Fibroblast of villous mesenchyme (primary cell): ENCODE measurements around the gene PTPRN2. TPM values are rescaled to one million over a fixed set of nuclear protein-coding genes. Genes with fewer than 3 reads are reported as not detected.

Source experiments
- DNase-seq: peaks from one replicate; pipeline ENCODE4 v3.0.0-alpha.2; 2010; ENCODE audit warnings: low read depth
- H3K4me3 ChIP-seq: 2 replicates; pipeline ENCODE4 v1.5.1; 2011; ENCODE audit warnings: low read depth, mild to moderate bottlenecking, low read length
- total RNA-seq: library from RNA; depleted of rRNA; stranded (reverse); fragments of >200 nt; gene quantifications from 2 replicates; pipeline ENCODE4 v1.2.3, GENCODE V29; 2012
- TF ChIP-seq, protein P1 (sequence below): IDR thresholded peaks from 2 replicates; pipeline ENCODE4 v1.5.1; 2012; ENCODE audit warnings: low read depth, mild to moderate bottlenecking, low read length; ENCODE audit not compliant: insufficient read depth

PTPRN2 gene
- total RNA-seq, 1 donor: not detected

DNA sequence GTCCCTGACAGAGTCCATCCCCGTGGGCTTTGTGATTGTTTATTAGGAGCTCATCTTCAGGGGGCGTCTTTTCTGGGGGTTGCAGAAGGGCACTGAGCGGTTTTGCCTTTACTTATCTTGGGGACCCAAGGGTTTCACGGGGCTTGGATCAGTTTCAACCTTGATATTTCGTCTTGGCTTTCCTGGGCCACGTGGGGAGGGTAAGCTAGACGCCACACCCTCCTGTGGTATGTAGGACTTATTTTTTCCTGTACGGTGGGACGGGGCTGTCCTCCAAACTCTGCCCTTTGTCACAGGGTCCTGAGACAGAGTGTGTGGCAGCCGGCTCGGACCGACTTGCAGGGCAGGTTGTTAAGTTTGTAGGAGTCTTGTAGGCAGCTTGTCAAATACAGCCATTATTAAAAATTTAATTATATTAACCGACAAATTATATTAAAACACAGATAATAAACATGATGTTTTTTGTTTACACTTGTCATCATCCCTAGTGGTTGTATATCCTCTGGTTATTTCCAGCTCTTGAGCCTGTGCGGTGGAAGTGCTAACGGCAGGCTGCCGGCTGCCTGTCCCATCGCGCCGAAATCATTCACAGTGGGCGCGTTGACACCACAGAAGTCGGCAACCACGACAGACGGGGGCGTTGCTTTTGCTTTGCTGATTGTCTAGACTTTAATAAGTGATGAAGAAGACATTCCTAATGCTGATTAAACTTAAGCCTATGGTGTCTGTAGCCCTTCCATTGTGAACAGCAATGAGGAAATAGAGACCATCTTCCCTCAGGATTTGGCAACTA is 1057.7 kb downstream of the PTPRN2 start:
- TF ChIP-seq, protein P1, sequence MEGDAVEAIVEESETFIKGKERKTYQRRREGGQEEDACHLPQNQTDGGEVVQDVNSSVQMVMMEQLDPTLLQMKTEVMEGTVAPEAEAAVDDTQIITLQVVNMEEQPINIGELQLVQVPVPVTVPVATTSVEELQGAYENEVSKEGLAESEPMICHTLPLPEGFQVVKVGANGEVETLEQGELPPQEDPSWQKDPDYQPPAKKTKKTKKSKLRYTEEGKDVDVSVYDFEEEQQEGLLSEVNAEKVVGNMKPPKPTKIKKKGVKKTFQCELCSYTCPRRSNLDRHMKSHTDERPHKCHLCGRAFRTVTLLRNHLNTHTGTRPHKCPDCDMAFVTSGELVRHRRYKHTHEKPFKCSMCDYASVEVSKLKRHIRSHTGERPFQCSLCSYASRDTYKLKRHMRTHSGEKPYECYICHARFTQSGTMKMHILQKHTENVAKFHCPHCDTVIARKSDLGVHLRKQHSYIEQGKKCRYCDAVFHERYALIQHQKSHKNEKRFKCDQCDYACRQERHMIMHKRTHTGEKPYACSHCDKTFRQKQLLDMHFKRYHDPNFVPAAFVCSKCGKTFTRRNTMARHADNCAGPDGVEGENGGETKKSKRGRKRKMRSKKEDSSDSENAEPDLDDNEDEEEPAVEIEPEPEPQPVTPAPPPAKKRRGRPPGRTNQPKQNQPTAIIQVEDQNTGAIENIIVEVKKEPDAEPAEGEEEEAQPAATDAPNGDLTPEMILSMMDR: no peak
- no peak for DNase-seq
- H3K4me3 ChIP-seq: no peak overlapping the region

DNA sequence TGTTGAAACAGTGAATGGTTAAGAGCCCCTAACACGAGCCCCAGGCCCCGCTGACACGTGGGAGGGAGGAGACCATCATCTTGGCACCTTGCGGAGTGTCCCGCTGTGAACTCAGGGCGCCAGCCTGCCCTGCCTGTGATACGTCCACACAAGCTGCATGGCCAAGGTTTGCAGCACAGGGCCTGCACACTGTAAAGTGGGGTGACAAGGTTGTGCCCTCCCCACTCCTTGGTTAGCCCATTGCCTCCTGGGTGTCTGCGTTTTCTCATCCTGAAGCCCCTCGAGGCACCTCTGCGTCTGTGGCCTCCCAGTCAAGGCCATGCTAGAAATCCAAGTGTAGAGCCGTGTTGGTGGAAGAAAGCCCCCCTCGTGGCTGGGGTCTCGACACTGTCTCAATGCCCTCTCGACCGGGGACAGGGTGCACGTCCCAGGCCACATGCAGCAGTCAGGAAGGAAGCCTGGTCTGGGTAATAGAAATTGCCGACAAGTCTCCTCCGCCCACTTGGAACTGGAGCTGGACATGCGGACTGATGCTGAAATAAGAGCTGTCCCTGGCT is 1058.8 kb downstream of the PTPRN2 start:
- H3K4me3 ChIP-seq: no peak overlapping the region
- TF ChIP-seq, protein P1: no peak
- DNase-seq: no peak

DNA sequence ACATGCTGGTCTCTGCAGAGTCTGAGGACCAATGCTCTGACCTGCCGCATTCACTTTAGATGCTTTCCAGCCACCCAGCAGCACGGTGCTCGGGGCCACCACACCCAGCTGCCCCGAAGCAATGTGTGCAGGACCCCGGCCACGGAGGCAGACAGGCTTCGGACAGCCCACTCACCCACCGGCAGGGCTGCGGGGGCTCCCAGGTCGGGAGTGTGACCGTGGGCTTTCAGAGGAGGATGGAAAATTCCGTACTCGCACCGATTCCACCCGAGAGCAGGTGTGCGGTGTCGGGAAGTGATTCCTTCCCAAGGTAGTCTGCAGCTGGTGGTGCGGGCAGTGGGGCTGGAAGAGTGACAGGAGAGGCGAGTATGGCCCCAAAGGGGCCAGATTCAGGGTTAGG is 1059.9 kb downstream of the PTPRN2 start:
- TF ChIP-seq, protein P1: no peak
- DNase-seq: no peak
- H3K4me3 ChIP-seq: no peak overlapping the region

DNA sequence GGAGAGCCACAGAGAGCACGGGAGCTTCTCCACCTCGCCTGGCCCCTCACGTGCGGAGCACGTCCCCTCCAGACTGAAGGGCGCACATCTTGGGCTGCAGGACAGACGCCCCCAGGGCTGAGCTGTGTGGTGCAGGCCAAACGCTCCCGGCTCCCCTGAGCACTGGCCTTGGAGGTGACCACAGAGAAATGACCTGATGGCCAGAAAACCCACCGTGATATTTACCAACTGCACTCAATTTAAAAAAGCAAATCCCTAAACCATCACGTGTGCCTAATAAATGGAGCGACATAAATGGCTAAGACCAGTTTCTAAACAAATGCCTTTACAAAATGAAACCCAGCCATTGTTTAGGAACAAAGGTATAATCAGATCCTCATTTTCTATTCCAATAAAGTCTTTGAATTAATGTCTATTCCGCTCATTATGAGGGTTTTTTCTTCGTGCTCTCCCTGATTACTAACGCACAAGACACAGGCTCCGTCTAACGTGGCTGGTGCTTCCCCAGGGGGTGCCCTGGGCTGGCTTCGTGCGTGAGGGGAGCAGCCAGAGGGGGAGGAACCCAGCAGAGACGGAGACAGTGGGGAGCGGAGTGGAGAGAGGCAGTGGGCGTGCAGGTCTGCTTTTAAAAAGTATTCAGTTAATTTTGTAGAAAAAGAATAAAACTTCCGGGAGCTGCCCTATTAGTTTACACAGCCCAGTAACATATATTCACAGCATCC is 1060.5 kb downstream of the PTPRN2 start:
- no peak overlapping the region for H3K4me3 ChIP-seq
- no peak for DNase-seq
- TF ChIP-seq, protein P1: no peak

DNA sequence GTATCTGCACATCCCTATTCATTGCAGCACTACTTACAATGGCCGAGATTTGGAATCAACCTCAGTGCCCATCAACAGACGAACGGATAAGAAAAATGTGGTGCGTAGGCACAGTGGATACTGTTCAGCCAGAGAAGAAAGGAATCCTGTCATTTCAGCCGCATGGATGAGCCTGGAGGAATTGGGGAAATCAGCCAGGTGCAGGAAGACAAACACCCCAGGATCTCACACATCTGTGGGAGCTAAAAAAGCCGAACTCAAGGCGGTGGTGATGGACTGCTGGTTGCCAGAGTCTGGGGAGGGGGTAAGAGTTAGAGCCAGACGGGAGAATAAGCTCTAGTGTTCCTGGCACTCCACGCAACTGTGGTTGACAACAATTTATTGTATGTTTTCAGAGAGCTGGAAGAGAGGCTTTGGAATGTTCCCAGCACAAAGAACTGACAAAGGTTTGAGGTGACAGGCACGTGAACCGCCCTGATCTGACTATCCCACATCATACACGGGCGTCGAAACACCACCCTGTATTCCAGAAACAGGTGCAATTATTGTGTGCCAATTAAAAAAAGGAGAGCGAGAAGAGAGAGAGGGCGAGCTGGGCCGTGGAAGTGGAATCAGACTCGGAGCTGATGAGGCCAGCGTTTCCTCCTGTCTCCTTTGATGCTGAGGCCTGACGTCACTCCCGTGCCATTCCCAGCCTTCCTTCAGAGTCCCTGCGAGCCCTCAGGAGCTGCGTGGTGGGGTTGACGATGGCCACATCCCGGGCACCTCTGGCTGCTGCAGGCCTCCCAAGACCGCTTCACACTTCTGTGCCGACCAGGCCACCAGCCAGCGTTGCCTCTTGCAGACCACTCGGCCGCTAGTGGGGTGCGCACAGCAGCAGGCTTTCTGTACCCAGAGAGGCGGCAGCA is 1061.4 kb downstream of the PTPRN2 start:
- no peak for DNase-seq
- TF ChIP-seq, protein P1: no peak
- H3K4me3 ChIP-seq: no peak overlapping the region

DNA sequence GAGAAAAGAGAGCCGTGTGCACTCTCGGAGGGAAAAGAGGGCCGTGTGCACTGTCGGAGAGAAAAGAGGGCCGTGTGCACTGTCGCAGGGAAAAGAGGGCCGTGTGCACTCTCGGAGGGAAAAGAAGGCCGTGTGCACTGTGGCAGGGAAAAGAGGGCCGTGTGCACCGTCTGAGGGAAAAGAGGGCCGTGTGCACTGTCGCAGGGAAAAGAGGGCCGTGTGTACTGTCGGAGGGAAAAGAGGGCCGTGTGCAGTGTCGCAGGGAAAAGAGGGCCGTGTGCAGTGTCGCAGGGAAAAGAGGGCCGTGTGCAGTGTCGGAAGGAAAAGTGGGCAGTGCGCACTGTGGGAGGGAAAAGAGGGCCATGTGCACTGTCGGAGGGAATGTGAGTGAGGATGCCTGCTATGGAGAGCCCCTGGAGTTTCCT is 1062.1 kb downstream of the PTPRN2 start:
- TF ChIP-seq, protein P1: no peak
- no peak for DNase-seq
- no peak overlapping the region for H3K4me3 ChIP-seq
